Measurements from ENCODE around the gene ZSCAN29. TPM values are rescaled to one million over a fixed set of nuclear protein-coding genes. Genes with fewer than 3 reads are reported as not detected.

ZSCAN29 gene
- total and polyA plus RNA-seq, 11 donors = 6.4 to 17.2 (median 11.9) TPM

DNA sequence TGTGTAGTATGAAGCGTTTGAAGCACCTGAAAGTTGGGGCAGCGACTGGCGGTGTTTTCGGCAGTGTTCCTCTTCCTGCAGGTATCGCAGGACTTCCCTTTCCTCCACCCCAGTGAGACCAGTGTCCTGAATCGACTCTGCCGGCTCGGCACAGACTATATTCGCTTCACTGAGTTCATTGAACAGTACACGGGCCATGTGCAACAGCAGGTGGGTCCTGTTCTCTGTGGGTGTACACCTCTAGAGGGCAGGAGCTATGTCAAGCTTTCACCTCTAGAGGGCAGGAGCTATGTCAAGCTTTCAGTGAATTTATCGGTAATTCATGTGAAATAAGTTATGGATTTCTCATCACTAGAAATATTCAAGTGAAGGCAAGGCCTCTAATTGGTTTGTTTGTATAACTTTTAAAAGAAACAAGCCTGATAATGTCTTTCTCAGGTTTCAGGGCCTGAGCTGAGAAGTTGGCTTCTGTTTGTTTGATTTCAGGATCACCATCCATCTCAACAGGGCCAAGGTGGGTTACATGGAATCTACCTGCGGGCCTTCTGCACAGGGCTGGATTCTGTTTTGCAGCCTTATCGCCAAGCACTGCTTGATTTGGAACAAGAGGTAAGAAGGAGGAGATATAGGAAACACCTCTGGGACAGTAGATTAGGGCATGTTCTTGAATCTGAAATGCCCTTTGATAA lies 5.3 kb upstream of the ZSCAN29 start:
- no peak overlapping the region for H3K4me3 ChIP-seq
- H3K9me3 ChIP-seq = no peaks in the 10 kb centered on the region
- intact Hi-C loops (cut with DNase I) = no loop called here
- peaks cover 0 to 43% (median 28%) of the 10 kb centered on the region in 9 donors for H3K36me3 ChIP-seq
- DNase-seq = no peak
- TF ChIP-seq, protein P1, sequence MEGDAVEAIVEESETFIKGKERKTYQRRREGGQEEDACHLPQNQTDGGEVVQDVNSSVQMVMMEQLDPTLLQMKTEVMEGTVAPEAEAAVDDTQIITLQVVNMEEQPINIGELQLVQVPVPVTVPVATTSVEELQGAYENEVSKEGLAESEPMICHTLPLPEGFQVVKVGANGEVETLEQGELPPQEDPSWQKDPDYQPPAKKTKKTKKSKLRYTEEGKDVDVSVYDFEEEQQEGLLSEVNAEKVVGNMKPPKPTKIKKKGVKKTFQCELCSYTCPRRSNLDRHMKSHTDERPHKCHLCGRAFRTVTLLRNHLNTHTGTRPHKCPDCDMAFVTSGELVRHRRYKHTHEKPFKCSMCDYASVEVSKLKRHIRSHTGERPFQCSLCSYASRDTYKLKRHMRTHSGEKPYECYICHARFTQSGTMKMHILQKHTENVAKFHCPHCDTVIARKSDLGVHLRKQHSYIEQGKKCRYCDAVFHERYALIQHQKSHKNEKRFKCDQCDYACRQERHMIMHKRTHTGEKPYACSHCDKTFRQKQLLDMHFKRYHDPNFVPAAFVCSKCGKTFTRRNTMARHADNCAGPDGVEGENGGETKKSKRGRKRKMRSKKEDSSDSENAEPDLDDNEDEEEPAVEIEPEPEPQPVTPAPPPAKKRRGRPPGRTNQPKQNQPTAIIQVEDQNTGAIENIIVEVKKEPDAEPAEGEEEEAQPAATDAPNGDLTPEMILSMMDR (IDR thresholded peaks at IDR 0.05) = peak; percentile 39 to 71 (median 58)
- TF ChIP-seq POLR2A (IDR thresholded peaks at IDR 0.05) = no peak
- H3K4me1 ChIP-seq = peaks cover 0 to 16% (median 7%) of the 10 kb centered on the region in 12 donors
- WGBS, 4 donors = 81 to 84% (median 84%) methylated on average over 13 of the region's 13 CpGs
- H3K27me3 ChIP-seq = no peaks in the 10 kb centered on the region
- H3K27ac ChIP-seq = no peak overlapping the region
- peak in 1 of 4 donors; percentile 35 for ATAC-seq

DNA sequence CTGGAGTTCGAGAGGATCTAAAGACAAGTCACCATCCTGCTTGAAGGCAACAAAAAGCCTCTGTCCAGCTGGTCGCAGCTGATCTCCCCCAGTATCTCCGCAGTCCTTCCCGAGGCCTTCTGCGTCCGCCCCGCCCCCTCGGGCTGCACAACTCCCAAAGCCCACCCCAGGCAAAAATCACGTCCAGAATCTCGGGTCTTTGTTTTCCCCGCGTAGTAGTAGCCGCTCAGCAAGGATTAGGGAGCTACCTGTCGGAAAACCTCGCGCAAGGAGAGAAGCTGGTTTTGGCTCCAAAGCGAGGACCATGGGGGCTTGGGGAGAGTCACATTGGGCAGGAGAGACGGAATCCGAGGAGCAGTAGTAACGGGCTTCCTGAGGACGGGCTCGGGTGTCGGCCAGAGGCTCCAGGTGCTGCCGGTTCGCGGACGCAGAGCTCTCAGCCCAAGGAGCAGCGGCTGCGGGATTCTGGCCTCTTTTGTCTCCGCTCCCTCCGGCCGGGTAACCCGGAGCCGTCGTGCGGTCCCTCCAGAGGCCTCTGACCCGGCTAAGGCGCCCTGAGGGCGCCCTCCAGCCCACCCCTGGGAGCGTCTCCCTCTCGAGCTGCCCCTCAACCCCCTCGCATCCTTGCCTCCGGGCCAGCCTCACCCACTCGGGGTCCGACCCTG lies 401 bp downstream of the ZSCAN29 start:
- ATAC-seq = peak; percentile 34 to 72 (median 63)
- H3K27me3 ChIP-seq = no peaks in the 10 kb centered on the region
- peaks cover 0 to 30% (median 20%) of the 10 kb centered on the region in 9 donors for H3K36me3 ChIP-seq
- TF ChIP-seq, protein P1 (IDR thresholded peaks at IDR 0.05) = no peak
- TF ChIP-seq POLR2A (IDR thresholded peaks at IDR 0.05) = no peak
- intact Hi-C loops (cut with DNase I) = no loop called here
- peak in 4 of 5 donors; percentile 18 to 33 (median 24) for DNase-seq
- peaks cover 0 to 13% (median 0%) of the 10 kb centered on the region in 12 donors for H3K9me3 ChIP-seq
- H3K4me1 ChIP-seq = peaks cover 0 to 44% (median 21%) of the 10 kb centered on the region in 12 donors
- peak overlapping the region; percentile 6 to 86 (median 72) for H3K27ac ChIP-seq
- WGBS, 4 donors = 1 to 2% (median 1%) methylated on average over 30 to 45 of the region's 45 CpGs
- peak overlapping the region; percentile 63 to 99 (median 82) for H3K4me3 ChIP-seq

DNA sequence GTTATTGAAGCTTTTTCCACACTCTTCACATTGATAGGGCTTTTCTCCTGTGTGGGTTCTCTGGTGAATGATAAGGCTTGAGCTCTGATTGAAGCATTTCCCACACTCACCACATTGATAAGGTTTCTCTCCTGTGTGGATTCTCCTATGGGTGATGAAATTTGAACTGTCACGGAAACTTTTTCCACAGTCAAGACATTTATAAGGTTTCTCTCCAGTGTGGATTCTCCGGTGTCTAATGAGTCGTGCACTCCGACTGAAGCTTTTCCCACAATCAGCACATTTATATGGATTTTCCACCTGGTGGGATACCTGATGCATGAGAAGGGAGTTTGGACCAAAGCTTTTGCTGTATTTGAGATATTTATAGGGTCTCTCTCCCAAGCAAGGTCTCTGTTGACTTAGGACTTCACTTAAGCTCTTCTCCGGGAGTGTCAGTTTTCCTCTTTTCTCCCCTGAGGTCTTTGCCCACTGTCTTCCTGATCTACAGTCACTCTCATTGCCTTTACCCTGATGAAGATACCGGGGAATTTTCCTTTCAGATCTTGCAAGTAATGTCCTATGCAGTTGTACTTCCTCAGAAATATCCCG lies 9.4 kb downstream of the ZSCAN29 start:
- no peak for ATAC-seq
- H3K36me3 ChIP-seq = peaks cover 8 to 90% (median 76%) of the 10 kb centered on the region in 9 donors
- WGBS, 4 donors = 97 to 98% (median 98%) methylated on average over 7 of the region's 7 CpGs
- DNase-seq = no peak
- no peak overlapping the region for H3K4me3 ChIP-seq
- H3K9me3 ChIP-seq = peaks cover 0 to 87% (median 45%) of the 10 kb centered on the region in 12 donors
- intact Hi-C loops (cut with DNase I) = no loop called here
- H3K27ac ChIP-seq = no peak overlapping the region
- peaks cover 0 to 4% (median 0%) of the 10 kb centered on the region in 12 donors for H3K4me1 ChIP-seq
- no peaks in the 10 kb centered on the region for H3K27me3 ChIP-seq
- TF ChIP-seq, protein P1 (IDR thresholded peaks at IDR 0.05) = no peak
- no peak for TF ChIP-seq POLR2A (IDR thresholded peaks at IDR 0.05)

DNA sequence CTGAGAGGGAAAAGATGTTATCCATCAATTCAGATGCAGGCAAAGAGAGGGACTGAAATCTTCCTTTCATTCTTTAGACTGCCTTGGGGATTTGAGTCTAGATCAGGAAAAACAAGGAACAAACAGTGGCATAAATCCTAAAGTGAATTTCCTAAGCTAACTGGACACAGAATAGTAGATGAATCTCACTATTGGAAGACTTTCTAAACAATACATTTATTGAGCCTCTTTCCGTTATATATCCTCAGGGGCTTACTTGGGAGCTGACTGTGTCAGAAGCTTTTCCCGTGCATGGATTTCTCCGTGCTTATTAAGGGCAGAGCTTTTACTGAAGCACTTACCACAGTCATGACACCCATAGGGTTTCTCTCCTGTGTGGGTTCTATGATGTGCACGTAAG lies 10.0 kb downstream of the ZSCAN29 start:
- Histone ChIP-seq H3K4me1 (peaks cover 0 to 4% (median 0%) of the 10 kb centered on the region in 12 donors), H3K9me3 (peaks cover 0 to 82% (median 45%) of the 10 kb centered on the region in 12 donors), H3K36me3 (peaks cover 8 to 84% (median 70%) of the 10 kb centered on the region in 9 donors), H3K4me3 (no peak overlapping the region), H3K27me3 (no peaks in the 10 kb centered on the region), H3K27ac (no peak overlapping the region)
- TF ChIP-seq POLR2A (IDR thresholded peaks at IDR 0.05) = no peak
- TF ChIP-seq, protein P1 (IDR thresholded peaks at IDR 0.05) = no peak
- intact Hi-C loops (cut with DNase I) = no loop called here
- no peak for ATAC-seq
- 84 to 100% (median 92%) methylated on average over 4 of the region's 4 CpGs for WGBS, 4 donors
- no peak for DNase-seq
